Heart left ventricle (tissue), 16 donors: ENCODE data around the gene CDK12. TPM values are rescaled to one million over a fixed set of nuclear protein-coding genes. Genes with fewer than 3 reads are reported as not detected.
"Not testable (repeated sequence)": the region's sequence is repeated elsewhere in the genome, so short reads cannot be mapped to it uniquely, and the experiment has no call there.

Experiments
- ATAC-seq, 4 donors: fragments of 200-7000 bp; cut with Tn5 transposase; one replicate each; pipeline ENCODE4 v1.9.1; 2020 to 2022; ENCODE audit warnings: moderate library complexity in 4 of 4, mild to moderate bottlenecking in 3 of 4, moderate number of reproducible peaks in 1 of 4
- DNase-seq, 5 donors: peaks; one replicate each; pipeline ENCODE4 v3.0.0-alpha.2; 2020
- H3K27ac ChIP-seq, 12 donors: fragments of 200-600 bp; sonication (generic) in 4 of 12; one replicate each; pipeline versions ENCODE4 v1.5.0 to v1.8.0; 2016 to 2022; ENCODE audit warnings: mild to moderate bottlenecking in 2 of 12
- H3K27me3 ChIP-seq, 9 donors: fragments of 200-600 bp; sonication (generic) in 2 of 9; one replicate each; pipeline versions ENCODE4 v1.5.1 to v1.8.0; 2016 to 2022; ENCODE audit warnings: mild to moderate bottlenecking in 3 of 9
- H3K36me3 ChIP-seq, 9 donors: fragments of 200-600 bp; sonication (generic) in 2 of 9; one replicate each; pipeline versions ENCODE4 v1.5.0 to v1.8.0; 2018 to 2022; ENCODE audit warnings: mild to moderate bottlenecking in 2 of 9
- H3K4me1 ChIP-seq, 12 donors: fragments of 200-600 bp; sonication (generic) in 4 of 12; one replicate each; pipeline versions ENCODE4 v1.5.0 to v1.8.0; 2016 to 2022; ENCODE audit warnings: mild to moderate bottlenecking in 3 of 12
- H3K4me3 ChIP-seq, 12 donors: fragments of 200-600 bp; sonication (generic) in 4 of 12; one replicate each; pipeline versions ENCODE4 v1.5.0 to v1.8.0; 2017 to 2022; ENCODE audit warnings: mild to moderate bottlenecking in 9 of 12, moderate library complexity in 4 of 12
- H3K9me3 ChIP-seq, 12 donors: fragments of 200-600 bp; sonication (generic) in 4 of 12; one replicate each; pipeline versions ENCODE4 v1.5.0 to v1.8.0; 2016 to 2022; ENCODE audit warnings: mild to moderate bottlenecking in 1 of 12
- CTCF ChIP-seq, 12 donors: fragments of 200-600 bp; sonication (generic) in 4 of 12; IDR thresholded peaks; one replicate each; pipeline versions ENCODE4 v1.5.0 to v1.8.0; 2018 to 2022; ENCODE audit warnings: antibody characterized with exemption in 12 of 12, mild to moderate bottlenecking in 5 of 12
- POLR2A ChIP-seq, 2 donors: fragments of 450-650 bp; IDR thresholded peaks; one replicate each; pipeline ENCODE4 v1.6.1; 2017; ENCODE audit warnings: antibody characterized with exemption in 2 of 2, mild to moderate bottlenecking in 2 of 2, moderate library complexity in 2 of 2
- WGBS, 4 donors: extraction: QIAGEN DNeasy Blood & Tissue Kit in 2 of 4; methylation state at CpG; one replicate each; pipeline versions ENCODE4 v1.1.5 to v1.1.7; 2013 to 2018; 5-methylcytosine and 5-hydroxymethylcytosine counted together
- intact Hi-C, 10 donors: fragments of 100-400 bp; cut with DNase I; formaldehyde crosslinking; loops; one replicate each; pipeline versions ENCODE4 v1.11.1 to v1.14.2; 2022
- long read RNA-seq, 3 donors: library from polyadenylated mRNA; unstranded; transcript quantifications; one replicate each; pipeline ENCODE4 v2.0.0, GENCODE V29; 2020 to 2021
- polyA plus RNA-seq, 2 donors: library from polyadenylated mRNA; stranded (reverse); fragments of 200-250 nt; gene quantifications; one replicate each; pipeline ENCODE4 v1.2.3, GENCODE V29; 2013
- total RNA-seq, 9 donors: library from RNA; depleted of rRNA in 2 of 9; stranded (reverse); fragments of >200 nt in 2 of 9; fragmentation: NEBNext Ultra II Directional in 3 of 9; extraction: Animal tissue kit (Norgen Biotek cat#: 25700) in 3 of 9; gene quantifications; one replicate each; pipeline versions ENCODE4 v1.1.0 to v1.2.4, GENCODE V29; 2016 to 2023
- donor health status: ischemic (EF 13 %, LVEDD 7.1; RV severe dilation, severe dysfunction).
- donor health status: healthy with polysubstance abuse.
- donor health status: DM: no; HTN: yes; CAD: no.
- donor health status: DM: no; HTN: no; CAD: no.
- donor health status: ischemic (EF 25% LVEDD 6.9; RV normal size, moderate dysfunction).
- donor health status: ischemic (EF 25% LVEDD 5.7; RV mildly dilated, moderate dysfunction).
- donor health status: healthy.
- donor health status: DM: yes; HTN: yes; CAD: no.
- donor health status: ischemic (EF 35%, LVEDD 5.7; RV mildly dilated, moderate dysfunction).
- donor health status: nonischemic (EF 11% LVEDD 7.7; RV severe dilation, severe dysfunction).
- donor health status: DM: yes; HTN: yes; CAD: no.
- donor health status: PGD.
- donor health status: ischemic (EF 29% LVEDD 5.4; RV normal size, mild dysfunction).
- donor health status: nonischemic (EF 23%, LVEDD 6.1; RV moderate dilation, normal function).

The CDK12 gene
- total RNA-seq, result 10 to 100 TPM; 15.8 to 34.3 (median 23.1) TPM
- 10 to 100 TPM in 1 of 2 donors, 1 to 10 TPM in 1; 7.0 to 12.6 TPM for polyA plus RNA-seq
- long read RNA-seq, donor 1, partial matches to known transcripts, result 1 of 9 reads
- long read RNA-seq, donor 1, other reads (novel, unspliced or antisense), result 6 of 9 reads
- long read RNA-seq, donor 2, partial matches to known transcripts, result 2 of 9 reads
- long read RNA-seq, donor 2, other reads (novel, unspliced or antisense), result 3 of 9 reads
- long read RNA-seq, donor 3, partial matches to known transcripts, result 4 of 7 reads
- long read RNA-seq, donor 3, other reads (novel, unspliced or antisense), result 0 of 7 reads

GRCh38 chr17:39461113-39461925, at the start of gene CDK12:
Gene CDK12, plus strand, starts transcription at chr17:39461486. Its CDS starts 586 bp downstream, at chr17:39462072.
- 1 to 2% (median 1%) methylated on average over 47 to 51 of the region's 51 CpGs for WGBS, 4 donors
- intact Hi-C loops, result loop anchor here in 2 of 10 donors (1.0 kb wide), 1 partner anchor 10 kb away; the partner anchor contains the start of gene MED1 (in 2 of the 2)
- peak; percentile 93 to 97 (median 97) for DNase-seq
- TF ChIP-seq POLR2A (IDR thresholded peaks at IDR 0.05) (peak in 1 of 2 donors; percentile 78), CTCF (IDR thresholded peaks at IDR 0.05) (no peak)
- peak; percentile 90 to 94 (median 90) for ATAC-seq
- H3K27me3 ChIP-seq, result no peaks in the 10 kb centered on the region
- peak within 1 kb of the TSS; percentile 76 to 98 (median 89) for H3K4me3 ChIP-seq
- H3K4me1 ChIP-seq, result peaks cover 4 to 35% (median 27%) of the 10 kb centered on the region in 12 donors
- no peaks in the 10 kb centered on the region for H3K9me3 ChIP-seq
- peak within 1 kb of the TSS; percentile 88 to 99 (median 97) for H3K27ac ChIP-seq
- H3K36me3 ChIP-seq, result peaks cover 0 to 2% (median 0%) of the 10 kb centered on the region in 9 donors

GRCh38 chr17:39416141-39416540, 45.1 kb upstream of the CDK12 start:
- H3K27me3 ChIP-seq, result no peaks in the 10 kb centered on the region
- no peak for DNase-seq
- H3K9me3 ChIP-seq, result no peaks in the 10 kb centered on the region
- H3K4me3 ChIP-seq, result no peak overlapping the region
- H3K27ac ChIP-seq, result no peak overlapping the region
- intact Hi-C loops, result loop anchor here in 1 of 10 donors (10.0 kb wide), 1 partner anchor 89 kb away; no protein-coding TSS in a partner anchor
- 73 to 94% (median 91%) methylated on average over 1 of the region's 1 CpG for WGBS, 4 donors
- ATAC-seq, result no peak
- TF ChIP-seq POLR2A (IDR thresholded peaks at IDR 0.05) (no peak), CTCF (IDR thresholded peaks at IDR 0.05) (no peak)
- H3K4me1 ChIP-seq, result no peaks in the 10 kb centered on the region
- H3K36me3 ChIP-seq, result peaks cover 2 to 99% (median 96%) of the 10 kb centered on the region in 9 donors

GRCh38 chr17:39429600-39429999, 31.7 kb upstream of the CDK12 start:
- H3K4me3 ChIP-seq, result no peak overlapping the region
- TF ChIP-seq CTCF (IDR thresholded peaks at IDR 0.05) (no peak), POLR2A (IDR thresholded peaks at IDR 0.05) (no peak)
- DNase-seq (no peak), ATAC-seq (no peak)
- peaks cover 6 to 100% (median 99%) of the 10 kb centered on the region in 9 donors for H3K36me3 ChIP-seq
- H3K27me3 ChIP-seq, result no peaks in the 10 kb centered on the region
- H3K27ac ChIP-seq, result no peak overlapping the region
- H3K4me1 ChIP-seq, result peaks cover 0 to 5% (median 0%) of the 10 kb centered on the region in 12 donors
- 95 to 98% (median 96%) methylated on average over 4 of the region's 4 CpGs for WGBS, 4 donors
- intact Hi-C loops, result loop anchor here in 1 of 10 donors (5.0 kb wide), 1 partner anchor 78 kb away; no protein-coding TSS in a partner anchor
- H3K9me3 ChIP-seq, result no peaks in the 10 kb centered on the region

DNA sequence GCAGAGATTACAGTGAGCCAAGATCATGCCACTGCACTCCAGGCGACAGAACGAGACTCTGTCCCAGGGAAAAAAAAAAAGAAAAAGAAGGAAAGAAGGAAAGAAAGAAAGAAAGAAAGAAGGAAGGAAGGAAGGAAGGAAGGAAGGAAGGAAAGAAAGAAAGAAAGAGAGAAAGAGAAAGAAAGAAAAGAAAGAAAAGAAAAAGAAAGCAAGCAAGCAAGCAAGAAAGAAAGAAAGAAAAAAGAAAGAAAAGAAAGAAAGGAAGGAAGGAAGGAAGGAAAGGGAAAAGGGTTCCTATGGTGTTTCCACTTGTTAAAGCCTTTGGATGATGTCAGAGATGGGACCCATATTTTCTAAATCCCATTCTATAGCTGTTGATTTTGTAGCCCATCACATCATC, 21.4 kb upstream of the CDK12 start:
- intact Hi-C loops, result loop anchor here in 2 of 10 donors (10.0 kb wide), 2 partner anchors 65 to 85 kb away; no protein-coding TSS in a partner anchor
- not testable (repeated sequence) for ATAC-seq
- 94 to 97% (median 97%) methylated on average over 2 of the region's 2 CpGs for WGBS, 4 donors

More for the DNA sequence above, 21.4 kb upstream of the CDK12 start:
- not testable (repeated sequence) for H3K27ac ChIP-seq, H3K27me3 ChIP-seq, DNase-seq, H3K4me1 ChIP-seq, H3K9me3 ChIP-seq, H3K4me3 ChIP-seq
- H3K36me3 ChIP-seq, result peaks cover 0 to 100% (median 99%) of the 10 kb centered on the region in 9 donors
